Muscle of arm (tissue), 14 donors: ENCODE data around the gene ZBTB26. TPM values are rescaled to one million over a fixed set of nuclear protein-coding genes. Genes with fewer than 3 reads are reported as not detected.
A peak's percentile ranks its signal among the peaks of the same experiment; 100 is the strongest.

Experiments
- DNase-seq: peaks from one replicate; pipeline ENCODE4 v3.0.0-alpha.2; 2013
- long read RNA-seq, 11 donors: transcript quantifications; one replicate each; lab custom pipeline, GENCODE V29; 2026
- polyA plus RNA-seq, 12 donors: library from polyadenylated mRNA; unstranded; fragments of 120-200 nt; gene quantifications; one replicate each; pipeline ENCODE4 v1.2.1, GENCODE V29; 2013; ENCODE audit not compliant: insufficient read length in 12 of 12

ZBTB26 gene
- polyA plus RNA-seq, result 10 to 100 TPM in 7 of 12 donors, 1 to 10 TPM in 4, not detected in 1; 8.8 to 11.3 (median 10.6) TPM
- long read RNA-seq, donor 1, full-length matches to known transcripts, result 2 of 2 reads
- long read RNA-seq, donor 1, partial matches to known transcripts, result 0 of 2 reads
- long read RNA-seq, donor 1, other reads (novel, unspliced or antisense), result 0 of 2 reads
- long read RNA-seq, donor 2, full-length matches to known transcripts, result 2 of 2 reads
- long read RNA-seq, donor 2, partial matches to known transcripts, result 0 of 2 reads
- long read RNA-seq, donor 2, other reads (novel, unspliced or antisense), result 0 of 2 reads
- long read RNA-seq, donor 3, full-length matches to known transcripts, result 3 of 3 reads
- long read RNA-seq, donor 3, partial matches to known transcripts, result 0 of 3 reads
- long read RNA-seq, donor 3, other reads (novel, unspliced or antisense), result 0 of 3 reads
- long read RNA-seq, donor 4, result 0 reads
- long read RNA-seq, donor 5, result 0 reads
- long read RNA-seq, donor 6, full-length matches to known transcripts, result 3 of 3 reads
- long read RNA-seq, donor 6, partial matches to known transcripts, result 0 of 3 reads
- long read RNA-seq, donor 6, other reads (novel, unspliced or antisense), result 0 of 3 reads
- long read RNA-seq, donor 7, full-length matches to known transcripts, result 1 of 1 reads
- long read RNA-seq, donor 7, partial matches to known transcripts, result 0 of 1 reads
- long read RNA-seq, donor 7, other reads (novel, unspliced or antisense), result 0 of 1 reads
- long read RNA-seq, donor 8, full-length matches to known transcripts, result 2 of 2 reads
- long read RNA-seq, donor 8, partial matches to known transcripts, result 0 of 2 reads
- long read RNA-seq, donor 8, other reads (novel, unspliced or antisense), result 0 of 2 reads
- long read RNA-seq, donor 9, result 0 reads
- long read RNA-seq, donor 10, full-length matches to known transcripts, result 2 of 2 reads
- long read RNA-seq, donor 10, partial matches to known transcripts, result 0 of 2 reads
- long read RNA-seq, donor 10, other reads (novel, unspliced or antisense), result 0 of 2 reads
- long read RNA-seq, donor 11, full-length matches to known transcripts, result 5 of 5 reads
- long read RNA-seq, donor 11, partial matches to known transcripts, result 0 of 5 reads
- long read RNA-seq, donor 11, other reads (novel, unspliced or antisense), result 0 of 5 reads

- DNase-seq, result peak; percentile 93
Measured at GRCh38 chr9:122931226-122932121, at the start of gene ZBTB26. Gene ZBTB26 (minus strand): TSS chr9:122931512. CDS start chr9:122919934, 11,578 bp downstream.

GRCh38 chr9:122978601-122979000, 47.3 kb upstream of the ZBTB26 start:
- DNase-seq, result no peak

- no peak for DNase-seq
Measured at GRCh38 chr9:122975196-122975595, 43.9 kb upstream of the ZBTB26 start.

- no peak for DNase-seq
Measured at GRCh38 chr9:122961139-122961538, 29.8 kb upstream of the ZBTB26 start.

- DNase-seq, result no peak
Measured at GRCh38 chr9:122955961-122956360, 24.6 kb upstream of the ZBTB26 start.

- DNase-seq, result no peak
Measured at GRCh38 chr9:122954253-122954691, 23.0 kb upstream of the ZBTB26 start.

- DNase-seq, result no peak
Measured at GRCh38 chr9:122951056-122951455, 19.7 kb upstream of the ZBTB26 start.

- no peak for DNase-seq
Measured at GRCh38 chr9:122950263-122950662, 19.0 kb upstream of the ZBTB26 start.

- DNase-seq, result no peak
Measured at GRCh38 chr9:122949696-122950095, 18.4 kb upstream of the ZBTB26 start.

GRCh38 chr9:122948313-122948712, 17.0 kb upstream of the ZBTB26 start:
- no peak for DNase-seq

GRCh38 chr9:122946461-122947005, 15.2 kb upstream of the ZBTB26 start:
- no peak for DNase-seq

- DNase-seq, result no peak
Measured at GRCh38 chr9:122944960-122945888, 13.9 kb upstream of the ZBTB26 start.

- DNase-seq, result peak; percentile 34
Measured at GRCh38 chr9:122941582-122942234, 10.4 kb upstream of the ZBTB26 start.

- peak; percentile 98 for DNase-seq
Measured at GRCh38 chr9:122940749-122941581, 9.7 kb upstream of the ZBTB26 start, which contains the start of gene RABGAP1. Gene RABGAP1 (plus strand): TSS chr9:122941020. CDS start chr9:122957060, 16,040 bp downstream.

- DNase-seq, result no peak
Measured at GRCh38 chr9:122940454-122940748, 9.1 kb upstream of the ZBTB26 start.

- DNase-seq, result no peak
Measured at GRCh38 chr9:122939601-122940000, 8.3 kb upstream of the ZBTB26 start.

- DNase-seq, result no peak
Measured at GRCh38 chr9:122936883-122937282, 5.6 kb upstream of the ZBTB26 start.

GRCh38 chr9:122936464-122936863, 5.2 kb upstream of the ZBTB26 start:
- no peak for DNase-seq
